NCI-H2227 (cell line): Measurements from ENCODE around the gene TNFSF8.

Source experiments
- DNase-seq: peaks from one replicate; lab custom pipeline; 2025; ENCODE audit not compliant: unreplicated experiment; lab: John Stamatoyannopoulos, UW

The TNFSF8 gene

GRCh38 chr9:114930056-114930812, at the start of gene TNFSF8:
TNFSF8 (minus strand) TSS chr9:114930591; CDS start chr9:114930303, 288 bp downstream.
- DNase-seq: no peak

- no peak for DNase-seq
Observed at GRCh38 chr9:114973216-114973615, 42.8 kb upstream of the TNFSF8 start.

- DNase-seq: no peak
Observed at GRCh38 chr9:114972510-114973136, 42.2 kb upstream of the TNFSF8 start.

GRCh38 chr9:114969269-114969668, 38.9 kb upstream of the TNFSF8 start:
- DNase-seq: no peak

GRCh38 chr9:114968671-114969070, 38.3 kb upstream of the TNFSF8 start:
- DNase-seq: no peak

GRCh38 chr9:114965564-114965963, 35.2 kb upstream of the TNFSF8 start:
- DNase-seq: no peak

- DNase-seq: no peak
Observed at GRCh38 chr9:114962809-114963208, 32.4 kb upstream of the TNFSF8 start.

- DNase-seq: no peak
Observed at GRCh38 chr9:114960276-114960675, 29.9 kb upstream of the TNFSF8 start.

- no peak for DNase-seq
Observed at GRCh38 chr9:114958844-114959235, 28.4 kb upstream of the TNFSF8 start.

GRCh38 chr9:114958021-114958843, 27.8 kb upstream of the TNFSF8 start:
- DNase-seq: no peak

GRCh38 chr9:114957558-114957957, 27.2 kb upstream of the TNFSF8 start:
- DNase-seq: no peak

GRCh38 chr9:114954956-114955582, 24.7 kb upstream of the TNFSF8 start:
- no peak for DNase-seq

- DNase-seq: no peak
Observed at GRCh38 chr9:114953959-114954358, 23.6 kb upstream of the TNFSF8 start.

GRCh38 chr9:114953046-114953445, 22.7 kb upstream of the TNFSF8 start:
- no peak for DNase-seq

- DNase-seq: no peak
Observed at GRCh38 chr9:114950761-114951160, 20.4 kb upstream of the TNFSF8 start.

- no peak for DNase-seq
Observed at GRCh38 chr9:114947058-114947457, 16.7 kb upstream of the TNFSF8 start.

GRCh38 chr9:114945616-114946412, 15.4 kb upstream of the TNFSF8 start:
- no peak for DNase-seq

GRCh38 chr9:114941376-114941775, 11.0 kb upstream of the TNFSF8 start:
- no peak for DNase-seq

- DNase-seq: no peak
Observed at GRCh38 chr9:114938687-114939575, 8.5 kb upstream of the TNFSF8 start.

- DNase-seq: no peak
Observed at GRCh38 chr9:114937516-114937915, 7.1 kb upstream of the TNFSF8 start.
